Neural progenitor cell (in vitro differentiated cells): ENCODE measurements around the gene LYRM2. TPM values are rescaled to one million over a fixed set of nuclear protein-coding genes. Genes with fewer than 3 reads are reported as not detected.

Experiments used
- DNase-seq: peaks from one replicate; pipeline ENCODE4 v3.0.0-alpha.2; 2016; ENCODE audit warnings: low spot score
- H2AFZ ChIP-seq: fragments of 200-600 bp; sonication (generic); replicated peaks from 2 replicates; pipeline ENCODE4 v1.6.1; 2016; ENCODE audit warnings: antibody characterized with exemption
- H3F3A ChIP-seq: fragments of 200-600 bp; sonication (generic); 2 replicates; pipeline ENCODE4 v1.6.1; 2016; ENCODE audit warnings: antibody characterized with exemption, low read depth
- H3K27ac ChIP-seq: fragments of 200-600 bp; sonication (generic); 2 replicates; pipeline ENCODE4 v1.5.1; 2016; ENCODE audit warnings: mild to moderate bottlenecking
- H3K27me3 ChIP-seq: fragments of 200-600 bp; sonication (generic); 2 replicates; pipeline ENCODE4 v1.6.1; 2016; ENCODE audit warnings: mild to moderate bottlenecking, moderate library complexity
- H3K36me3 ChIP-seq: fragments of 200-600 bp; sonication (generic); 2 replicates; pipeline ENCODE4 v1.5.1; 2016
- H3K4me1 ChIP-seq: fragments of 200-600 bp; sonication (generic); 2 replicates; pipeline ENCODE4 v1.6.1; 2016; ENCODE audit warnings: mixed run types
- H3K4me2 ChIP-seq: fragments of 200-600 bp; sonication (generic); 2 replicates; pipeline ENCODE4 v1.6.1; 2016
- H3K4me3 ChIP-seq: fragments of 200-600 bp; sonication (generic); 2 replicates; pipeline ENCODE4 v1.5.1; 2016
- H3K79me2 ChIP-seq: fragments of 200-600 bp; sonication (generic); 2 replicates; pipeline ENCODE4 v1.6.1; 2016; ENCODE audit warnings: low read depth
- H3K9ac ChIP-seq: fragments of 200-600 bp; sonication (generic); 2 replicates; pipeline ENCODE4 v1.6.1; 2016
- H3K9me3 ChIP-seq: fragments of 200-600 bp; sonication (generic); 2 replicates; pipeline ENCODE4 v1.5.1; 2016; ENCODE audit warnings: low read depth
- H4K20me1 ChIP-seq: fragments of 200-600 bp; sonication (generic); 2 replicates; pipeline ENCODE4 v1.6.1; 2016; ENCODE audit warnings: low read depth
- H3K27ac Mint-ChIP-seq: 3 replicates; pipeline ENCODE4 v1.8.0; 2021; ENCODE audit warnings: mixed read lengths
- H3K27me3 Mint-ChIP-seq: 2 replicates; pipeline ENCODE4 v1.8.0; 2022; ENCODE audit warnings: low read depth, mild to moderate bottlenecking, inconsistent platforms, moderate library complexity, mixed read lengths; ENCODE audit not compliant: insufficient read depth
- H3K36me3 Mint-ChIP-seq: 3 replicates; pipeline ENCODE4 v1.8.0; 2021; ENCODE audit warnings: mixed read lengths
- H3K4me1 Mint-ChIP-seq: 3 replicates; pipeline ENCODE4 v1.8.0; 2021; ENCODE audit warnings: mixed read lengths
- H3K4me3 Mint-ChIP-seq: 3 replicates; pipeline ENCODE4 v1.8.0; 2021; ENCODE audit warnings: mild to moderate bottlenecking, moderate library complexity, mixed read lengths
- H3K9me3 Mint-ChIP-seq: 3 replicates; pipeline ENCODE4 v1.8.0; 2020; ENCODE audit warnings: mixed read lengths
- EZH2 ChIP-seq: fragments of 200-600 bp; sonication (generic); IDR thresholded peaks from 2 replicates; pipeline ENCODE4 v1.6.1; 2017; ENCODE audit warnings: antibody characterized with exemption, mild to moderate bottlenecking, moderate library complexity
- EZH2phosphoT487 ChIP-seq: fragments of 200-600 bp; sonication (generic); IDR thresholded peaks from 2 replicates; pipeline ENCODE4 v1.6.1; 2017; ENCODE audit warnings: antibody characterized with exemption
- total RNA-seq: library from RNA; depleted of rRNA; stranded (reverse); fragments of >200 nt; gene quantifications from 2 replicates; pipeline ENCODE4 v1.2.3, GENCODE V29; 2015; ENCODE audit warnings: low replicate concordance
- TF ChIP-seq, protein P1 (sequence below): fragments of 200-600 bp; sonication (generic); IDR thresholded peaks from 2 replicates; pipeline ENCODE4 v1.5.1; 2017; ENCODE audit warnings: antibody characterized with exemption, mild to moderate bottlenecking

Gene LYRM2
- total RNA-seq, 1 donor from 2014 or later, result 37.1 TPM

- H3K4me1 ChIP-seq, result no peaks in the 10 kb centered on the region
- Mint-ChIP-seq H3K4me1 (no peaks in the 10 kb centered on the region), H3K36me3 (peaks cover 28% of the 10 kb centered on the region), H3K27ac (no peak overlapping the region), H3K27me3 (no peaks in the 10 kb centered on the region), H3K4me3 (no peak overlapping the region), H3K9me3 (no peaks in the 10 kb centered on the region)
- no peaks in the 10 kb centered on the region for H3F3A ChIP-seq
- DNase-seq, result no peak
- TF ChIP-seq, protein P1, sequence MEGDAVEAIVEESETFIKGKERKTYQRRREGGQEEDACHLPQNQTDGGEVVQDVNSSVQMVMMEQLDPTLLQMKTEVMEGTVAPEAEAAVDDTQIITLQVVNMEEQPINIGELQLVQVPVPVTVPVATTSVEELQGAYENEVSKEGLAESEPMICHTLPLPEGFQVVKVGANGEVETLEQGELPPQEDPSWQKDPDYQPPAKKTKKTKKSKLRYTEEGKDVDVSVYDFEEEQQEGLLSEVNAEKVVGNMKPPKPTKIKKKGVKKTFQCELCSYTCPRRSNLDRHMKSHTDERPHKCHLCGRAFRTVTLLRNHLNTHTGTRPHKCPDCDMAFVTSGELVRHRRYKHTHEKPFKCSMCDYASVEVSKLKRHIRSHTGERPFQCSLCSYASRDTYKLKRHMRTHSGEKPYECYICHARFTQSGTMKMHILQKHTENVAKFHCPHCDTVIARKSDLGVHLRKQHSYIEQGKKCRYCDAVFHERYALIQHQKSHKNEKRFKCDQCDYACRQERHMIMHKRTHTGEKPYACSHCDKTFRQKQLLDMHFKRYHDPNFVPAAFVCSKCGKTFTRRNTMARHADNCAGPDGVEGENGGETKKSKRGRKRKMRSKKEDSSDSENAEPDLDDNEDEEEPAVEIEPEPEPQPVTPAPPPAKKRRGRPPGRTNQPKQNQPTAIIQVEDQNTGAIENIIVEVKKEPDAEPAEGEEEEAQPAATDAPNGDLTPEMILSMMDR, result no peak
- TF ChIP-seq EZH2phosphoT487, result no peak
- TF ChIP-seq EZH2, result no peak
- H3K36me3 ChIP-seq, result peaks cover 14% of the 10 kb centered on the region
- H3K9me3 ChIP-seq, result no peaks in the 10 kb centered on the region
- H3K4me2 ChIP-seq, result no peak overlapping the region
- H4K20me1 ChIP-seq, result no peaks in the 10 kb centered on the region
- no peaks in the 10 kb centered on the region for H3K79me2 ChIP-seq
- no peak overlapping the region for H3K27ac ChIP-seq
- no peak overlapping the region for H2AFZ ChIP-seq
- no peaks in the 10 kb centered on the region for H3K27me3 ChIP-seq
- H3K9ac ChIP-seq, result no peak overlapping the region
- no peak overlapping the region for H3K4me3 ChIP-seq
Measured at GRCh38 chr6:89675949-89676748, 37.6 kb upstream of the LYRM2 start.

GRCh38 chr6:89670935-89671565 is 32.5 kb upstream of the LYRM2 start:
- Histone ChIP-seq H3F3A (no peaks in the 10 kb centered on the region), H4K20me1 (no peaks in the 10 kb centered on the region), H3K4me2 (no peak overlapping the region), H3K27me3 (no peaks in the 10 kb centered on the region), H2AFZ (no peak overlapping the region), H3K27ac (no peak overlapping the region), H3K79me2 (no peaks in the 10 kb centered on the region), H3K9me3 (no peaks in the 10 kb centered on the region), H3K4me1 (no peaks in the 10 kb centered on the region), H3K9ac (no peak overlapping the region), H3K4me3 (no peak overlapping the region), H3K36me3 (peaks cover 28% of the 10 kb centered on the region)
- Mint-ChIP-seq H3K4me1 (peaks cover 2% of the 10 kb centered on the region), H3K36me3 (peaks cover 22% of the 10 kb centered on the region), H3K9me3 (no peaks in the 10 kb centered on the region), H3K4me3 (no peak overlapping the region), H3K27ac (no peak overlapping the region), H3K27me3 (no peaks in the 10 kb centered on the region)
- DNase-seq, result no peak
- TF ChIP-seq EZH2 (no peak), EZH2phosphoT487 (no peak)
- TF ChIP-seq, protein P1, result no peak

DNA sequence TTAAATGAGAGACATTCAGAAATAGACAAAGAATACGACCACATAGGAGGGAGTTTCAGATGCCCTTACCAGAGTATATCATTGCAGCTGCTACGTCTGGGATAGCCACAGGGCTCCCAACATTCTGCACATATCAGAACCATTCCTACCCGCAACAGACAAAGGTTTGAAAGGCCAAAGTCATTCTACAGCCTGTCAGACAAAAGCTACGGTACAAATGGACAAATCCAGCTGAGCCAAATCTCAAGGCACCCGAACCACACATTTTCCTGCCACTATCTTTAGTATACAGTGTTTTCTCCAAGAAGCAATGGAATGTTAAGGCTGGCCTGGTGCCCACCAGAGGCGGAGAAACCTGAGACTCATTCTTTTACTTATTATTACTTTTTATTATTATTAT is 30.5 kb upstream of the LYRM2 start:
- H3K9me3 Mint-ChIP-seq, result no peaks in the 10 kb centered on the region
- no peak overlapping the region for H3K9ac ChIP-seq
- no peaks in the 10 kb centered on the region for H3K9me3 ChIP-seq
- no peak for DNase-seq
- no peak overlapping the region for H3K27ac Mint-ChIP-seq
- H3K4me2 ChIP-seq, result no peak overlapping the region
- H3K4me3 ChIP-seq, result no peak overlapping the region
- TF ChIP-seq EZH2 (no peak), EZH2phosphoT487 (no peak)
- TF ChIP-seq, protein P1, result no peak
- no peaks in the 10 kb centered on the region for H3K4me1 ChIP-seq
- H3K4me3 Mint-ChIP-seq, result no peak overlapping the region
- peaks cover 2% of the 10 kb centered on the region for H3K4me1 Mint-ChIP-seq
- H4K20me1 ChIP-seq, result no peaks in the 10 kb centered on the region
- H2AFZ ChIP-seq, result no peak overlapping the region
- H3K36me3 ChIP-seq, result peaks cover 24% of the 10 kb centered on the region
- H3F3A ChIP-seq, result no peaks in the 10 kb centered on the region
- no peak overlapping the region for H3K27ac ChIP-seq
- H3K27me3 ChIP-seq, result no peaks in the 10 kb centered on the region
- peaks cover 18% of the 10 kb centered on the region for H3K36me3 Mint-ChIP-seq
- no peaks in the 10 kb centered on the region for H3K79me2 ChIP-seq
- H3K27me3 Mint-ChIP-seq, result no peaks in the 10 kb centered on the region
